ENCODE measurements around the gene PTCH2. TPM values are rescaled to one million over a fixed set of nuclear protein-coding genes. Genes with fewer than 3 reads are reported as not detected.

PTCH2 gene
- total RNA-seq, 1 experiment from 2014 or later = 0.74 TPM

- Histone ChIP-seq H3K36me3 (ENCODE audit: control insufficient read depth, insufficient read depth, low read length) (no peaks in the 10 kb centered on the region), H3K4me3 (ENCODE audit: low read depth in 2 of 2, low read length in 2 of 2) (peak overlapping the region in 1 of 2 experiments; percentile 25; a peak in 1 of 4 replicates), H3K4me1 (ENCODE audit: control insufficient read depth, insufficient read depth, low read length) (no peaks in the 10 kb centered on the region), H3K27me3 (ENCODE audit: control insufficient read depth, insufficient read depth, low read length) (no peaks in the 10 kb centered on the region), H3K27ac (ENCODE audit: low read length) (no peak overlapping the region), H3K9me3 (ENCODE audit: control insufficient read depth, insufficient read depth, low read depth, low read length) (no peaks in the 10 kb centered on the region)
- in situ Hi-C loops (cut with HindIII; ENCODE audit: low pct_unique_long_range_greater_than_20kb, low sequenced_read_pairs) = no loop called here
- ATAC-seq (peak; percentile 91), DNase-seq (ENCODE audit: low read depth, low spot score) (peak; percentile 77)
- no peak for TF ChIP-seq TCF7L2 (IDR thresholded peaks at IDR 0.05; ENCODE audit: low read depth, low read length)
- peak; percentile 93 for TF ChIP-seq CTCF (IDR thresholded peaks at IDR 0.05)
- no peak for TF ChIP-seq SIN3A (IDR thresholded peaks at IDR 0.05; ENCODE audit: borderline replicate concordance, insufficient read depth, low read depth, low read length)
- TF ChIP-seq POLR2AphosphoS5 (IDR thresholded peaks at IDR 0.05; ENCODE audit: low read depth, low read length) = no peak
- CTCF ChIA-PET = no interaction called here
- no TSS peak for BruUV-seq (replicated peaks)
- POLR2A ChIA-PET = interaction anchor here (0.5 kb wide), 1 partner anchor 35 kb away, joined by 3 read pairs; no protein-coding TSS in a partner anchor
- intact Hi-C loops (cut with micrococcal nuclease; ENCODE audit: unreplicated experiment) = loop anchor here (5.0 to 10.0 kb wide), 2 partner anchors 176 to 469 kb away; partner anchors contain the start of genes HECTD3 and UROD
These were observed 7.0 kb downstream of the PTCH2 start for GRCh38 chr1:44835738-44836675.

GRCh38 chr1:44834328-44834727, 8.7 kb downstream of the PTCH2 start:
- CTCF ChIA-PET = no interaction called here
- no peak for DNase-seq (ENCODE audit: low read depth, low spot score)
- Histone ChIP-seq H3K27ac (ENCODE audit: low read length) (no peak overlapping the region), H3K36me3 (ENCODE audit: control insufficient read depth, insufficient read depth, low read length) (no peaks in the 10 kb centered on the region), H3K9me3 (ENCODE audit: control insufficient read depth, insufficient read depth, low read depth, low read length) (no peaks in the 10 kb centered on the region), H3K4me3 (ENCODE audit: low read depth in 2 of 2, low read length in 2 of 2) (no peak overlapping the region), H3K27me3 (ENCODE audit: control insufficient read depth, insufficient read depth, low read length) (no peaks in the 10 kb centered on the region), H3K4me1 (ENCODE audit: control insufficient read depth, insufficient read depth, low read length) (no peaks in the 10 kb centered on the region)
- BruUV-seq (replicated peaks) = no TSS peak
- POLR2A ChIA-PET = no interaction called here
- in situ Hi-C loops (cut with HindIII; ENCODE audit: low pct_unique_long_range_greater_than_20kb, low sequenced_read_pairs) = no loop called here
- TF ChIP-seq SIN3A (IDR thresholded peaks at IDR 0.05; ENCODE audit: borderline replicate concordance, insufficient read depth, low read depth, low read length) = no peak
- no peak for TF ChIP-seq REST (IDR thresholded peaks at IDR 0.05; ENCODE audit: insufficient read depth in 1 of 2, low read depth in 2 of 2, low read length in 1 of 2)
- ATAC-seq = no peak
- intact Hi-C loops (cut with micrococcal nuclease; ENCODE audit: unreplicated experiment) = loop anchor here (10.0 kb wide), 1 partner anchor 470 kb away; no protein-coding TSS in a partner anchor

Data from Panc1 (cell line).